GM19324 (cell line): ENCODE results near the gene ZBP1.

ENCODE experiments used
- ATAC-seq: cut with Tn5 transposase; IDR thresholded peaks from one replicate; pipeline ENCODE4 v1.9.1; 2021; ENCODE audit warnings: mild to moderate bottlenecking, moderate library complexity; ENCODE audit not compliant: unreplicated experiment, low FRiP score

The ZBP1 gene

GRCh38 chr20:57588596-57588995, 31.6 kb downstream of the ZBP1 start:
- ATAC-seq = no peak

- no peak for ATAC-seq
These were observed 32.2 kb downstream of the ZBP1 start for GRCh38 chr20:57587989-57588377.

- ATAC-seq = no peak
These were observed 32.8 kb downstream of the ZBP1 start for GRCh38 chr20:57587278-57587988.

GRCh38 chr20:57586943-57587277, 33.3 kb downstream of the ZBP1 start:
- no peak for ATAC-seq

DNA sequence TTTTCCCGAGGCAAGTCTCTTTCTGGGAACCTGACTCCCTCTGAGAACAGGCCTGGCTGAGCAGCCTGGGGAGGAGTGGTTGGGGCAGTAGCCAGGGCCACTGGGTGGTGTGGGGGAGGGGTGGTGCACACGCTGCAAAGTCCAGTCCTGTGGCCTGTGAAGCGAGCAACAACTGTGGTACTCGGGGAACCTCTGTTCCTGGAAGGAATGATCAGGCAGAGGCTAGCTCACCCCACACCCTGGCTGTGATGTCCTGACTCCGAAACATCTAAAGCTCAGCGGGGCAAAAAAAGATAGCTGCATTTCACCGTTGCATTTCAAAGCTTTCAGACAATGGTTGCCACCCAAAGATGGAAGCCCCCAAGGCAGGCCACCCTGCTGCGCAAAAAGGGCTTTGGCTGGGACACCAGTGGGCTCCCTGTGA, 33.8 kb downstream of the ZBP1 start:
- ATAC-seq = no peak

- no peak for ATAC-seq
These were observed 34.6 kb downstream of the ZBP1 start for GRCh38 chr20:57585466-57586213.

GRCh38 chr20:57584768-57585461, 35.3 kb downstream of the ZBP1 start:
- no peak for ATAC-seq

DNA sequence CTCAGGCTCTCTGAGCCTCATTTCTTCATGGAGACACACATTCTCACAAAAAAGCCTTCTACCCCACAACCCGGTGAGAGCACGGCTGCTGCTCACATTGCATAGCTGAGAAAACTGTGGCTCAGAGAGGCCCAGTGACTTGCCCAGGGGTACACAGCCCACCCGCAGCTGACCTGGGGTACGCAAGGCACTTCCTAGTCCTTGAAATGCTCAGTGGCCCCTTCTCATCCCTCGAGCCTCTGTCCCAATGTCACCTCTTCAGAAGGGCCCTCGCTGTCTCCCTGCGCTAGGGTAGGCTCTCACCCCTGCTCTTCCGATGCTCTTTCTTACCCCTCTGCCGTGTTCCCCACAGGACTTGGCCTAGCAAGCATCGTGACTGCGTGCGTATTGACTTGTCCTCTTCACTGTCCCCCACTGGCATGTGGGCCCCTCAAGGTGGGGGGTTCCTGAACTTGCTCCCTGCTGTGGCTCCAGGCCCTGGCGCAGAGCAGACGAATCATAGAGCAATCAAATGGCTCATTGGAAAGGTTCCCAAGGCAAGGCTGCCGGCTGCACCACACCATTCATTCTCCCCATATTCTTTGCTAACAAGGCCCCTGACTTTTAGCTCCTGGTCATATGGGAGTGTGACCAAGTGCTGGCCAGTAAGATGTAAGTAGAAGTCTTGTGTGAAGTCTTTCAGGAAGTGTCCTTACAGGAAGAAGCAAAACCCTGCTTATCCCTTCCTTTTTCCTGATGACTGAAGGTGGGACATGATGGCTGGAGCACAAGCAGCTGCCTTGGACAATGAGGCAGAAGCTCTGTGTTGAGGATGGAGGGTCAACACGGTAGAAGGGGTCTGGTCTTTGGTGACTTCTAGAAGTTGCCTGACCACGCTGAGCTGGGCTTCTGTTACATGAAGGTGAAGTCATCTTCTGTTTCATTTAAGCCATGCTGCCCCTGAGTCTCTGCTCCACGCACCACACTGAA, 36.7 kb downstream of the ZBP1 start:
- no peak for ATAC-seq

DNA sequence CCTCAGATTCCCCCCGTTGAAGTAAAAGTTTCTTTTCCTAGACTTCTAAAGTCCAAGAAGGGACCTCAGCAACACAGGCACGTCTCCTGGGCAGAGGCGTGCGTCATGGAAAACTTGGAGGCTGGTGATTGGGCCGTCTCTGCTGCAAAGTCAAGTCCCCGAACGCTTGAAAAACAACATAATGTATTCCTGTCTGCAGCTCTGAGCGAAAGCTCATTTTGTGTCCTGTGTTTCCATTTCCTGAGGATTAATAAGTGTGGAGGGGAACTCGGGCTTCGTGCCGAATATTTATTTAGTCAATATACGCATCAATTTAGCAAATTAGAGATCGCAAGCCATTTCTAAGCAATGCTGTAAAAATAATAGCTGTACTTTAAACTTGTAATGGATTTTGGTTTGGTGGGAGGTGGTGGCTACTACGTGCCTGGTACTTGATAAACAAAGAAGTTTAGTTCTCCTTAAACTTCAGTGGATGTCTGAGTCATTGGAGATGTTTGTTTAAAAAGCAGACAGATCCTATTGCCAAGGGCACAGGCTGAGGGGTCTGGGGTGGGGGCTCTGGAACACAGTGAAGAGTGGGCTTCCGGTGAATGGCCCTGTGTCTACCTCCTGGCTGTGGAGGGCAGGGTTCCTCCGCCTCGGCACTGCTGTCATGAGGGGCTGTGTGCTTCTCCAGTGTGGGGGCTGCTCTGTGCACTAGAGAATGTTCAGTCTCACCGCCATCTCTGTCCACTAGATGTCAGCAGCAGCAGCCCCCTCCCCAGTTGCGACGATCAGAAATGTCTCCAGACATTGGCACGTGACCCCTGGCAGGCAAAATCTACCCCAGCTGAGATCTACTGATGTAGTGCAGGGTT, 37.6 kb downstream of the ZBP1 start:
- no peak for ATAC-seq

DNA sequence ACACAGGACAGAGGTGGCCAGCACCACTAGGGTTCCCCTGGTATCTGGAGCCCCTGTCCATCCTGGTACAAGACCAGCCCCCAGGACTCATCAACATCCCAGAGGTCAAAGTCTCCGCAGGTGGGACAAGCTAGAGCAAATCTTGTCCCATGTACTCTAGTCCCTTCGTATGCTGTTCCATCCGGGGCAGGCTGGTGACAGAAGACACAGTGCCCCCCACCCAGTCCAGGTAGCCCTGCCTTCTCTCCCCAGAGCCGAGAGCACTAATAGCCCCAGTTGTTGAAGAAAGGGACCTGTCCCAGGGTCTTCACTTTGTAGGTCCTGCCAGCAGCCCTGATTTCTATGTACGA, 38.2 kb downstream of the ZBP1 start:
- no peak for ATAC-seq

GRCh38 chr20:57581202-57582028, 38.8 kb downstream of the ZBP1 start:
- ATAC-seq = no peak

- ATAC-seq = no peak
These were observed 39.6 kb downstream of the ZBP1 start for GRCh38 chr20:57580478-57581201.

- ATAC-seq = no peak
These were observed 40.3 kb downstream of the ZBP1 start for GRCh38 chr20:57579898-57580447.

GRCh38 chr20:57579331-57579897, 40.8 kb downstream of the ZBP1 start:
- ATAC-seq = no peak

GRCh38 chr20:57578476-57579165, 41.6 kb downstream of the ZBP1 start:
- no peak for ATAC-seq

DNA sequence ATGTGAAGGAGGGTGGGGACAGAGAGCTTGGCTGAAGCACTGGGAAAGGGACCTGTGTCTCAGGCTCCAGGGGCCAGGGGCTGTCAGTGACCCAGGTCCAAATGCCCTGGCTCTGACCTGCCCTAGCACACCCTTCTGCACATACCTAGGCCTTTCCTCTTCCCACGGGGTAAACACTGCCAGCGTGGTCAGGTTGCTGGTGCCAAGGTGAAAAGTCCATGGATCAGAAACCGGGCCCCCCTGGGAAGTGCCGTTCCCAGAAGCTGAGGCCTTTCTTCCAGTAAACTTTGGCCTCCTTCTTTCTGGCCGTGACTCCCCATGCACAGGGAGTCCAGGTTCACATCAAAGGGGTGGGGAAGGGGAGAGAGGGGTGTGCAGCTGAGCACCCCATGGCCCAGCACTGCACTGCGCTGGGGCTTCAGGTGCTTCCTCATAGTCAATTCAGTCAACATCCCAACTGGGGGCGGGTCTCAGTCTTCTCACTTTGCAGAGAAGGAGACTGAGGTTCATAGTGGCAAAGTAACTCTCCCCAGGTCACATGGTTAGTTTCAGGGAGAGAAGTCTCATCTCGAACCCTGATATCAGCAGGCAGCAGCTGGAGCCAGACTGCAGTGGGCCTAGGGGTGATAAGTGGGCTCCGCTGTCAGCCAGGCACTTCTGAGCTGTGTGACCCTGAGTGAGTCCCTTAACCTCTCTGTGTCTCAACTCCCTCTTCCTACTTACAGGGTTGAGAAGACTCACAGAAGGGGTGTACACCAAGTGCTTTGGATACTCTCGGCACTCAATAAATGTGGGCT, 42.3 kb downstream of the ZBP1 start:
- ATAC-seq = no peak
